Measurements from ENCODE around the gene GSE1. TPM values are rescaled to one million over a fixed set of nuclear protein-coding genes. Genes with fewer than 3 reads are reported as not detected.
A peak's percentile ranks its signal among the peaks of the same experiment; 100 is the strongest.

Gene GSE1
- total and polyA plus RNA-seq, 9 of the 15 experiments (the other 6 are each of a cell fraction or from before 2014, with no cell fraction given), result 12.2 to 244 (median 57.9) TPM

DNA sequence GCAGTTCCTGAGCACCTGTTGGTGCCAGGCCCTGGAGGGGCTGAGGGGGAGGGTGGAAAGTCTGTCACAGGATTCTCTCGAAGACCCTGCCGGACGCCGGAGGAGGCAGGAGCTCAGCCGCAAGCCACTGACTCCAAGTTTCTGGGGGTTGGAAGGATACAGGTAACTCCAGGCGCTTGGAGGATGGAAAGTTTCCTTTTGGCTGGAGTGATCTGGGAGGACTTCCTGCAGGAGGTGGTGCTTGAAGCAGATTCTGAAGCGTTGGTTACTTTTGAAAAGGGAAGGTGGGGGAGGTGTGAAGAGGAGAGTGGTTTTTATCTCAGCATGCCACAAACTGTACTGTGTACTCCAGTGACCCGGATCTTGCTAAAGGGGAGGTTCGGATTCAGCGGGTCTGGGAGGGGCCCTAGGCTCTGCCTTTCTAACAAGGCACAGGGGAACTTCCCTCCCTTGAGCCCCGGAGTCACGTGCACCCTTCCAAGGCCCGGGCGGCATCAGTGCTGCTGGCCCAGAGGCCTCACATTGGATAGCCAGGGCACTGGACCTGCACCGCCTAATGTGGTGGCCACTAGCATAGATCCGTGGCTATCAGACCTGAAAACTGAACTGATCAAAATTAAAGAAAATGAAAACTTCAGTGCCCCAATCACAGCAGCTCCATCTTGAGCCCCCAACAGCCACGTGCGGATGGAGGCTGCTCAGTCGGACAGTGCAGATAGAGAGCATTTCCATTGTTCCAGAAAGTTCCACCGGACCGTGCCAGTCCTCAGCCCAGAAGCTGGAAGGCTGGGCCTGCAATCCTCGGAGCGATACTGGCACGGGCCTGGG, 42.2 kb upstream of the GSE1 start (continued):
- TF ChIP-seq JUND (IDR thresholded peaks at IDR 0.05; ENCODE audit: borderline replicate concordance, low read depth, low read length) (peak; percentile 64; the same call in 1 of the 2 replicates), JUND (tag; IDR thresholded peaks at IDR 0.05; ENCODE audit: borderline replicate concordance, low read depth, low read length) (peak; percentile 59; the same call in 1 of the 3 replicates), NCOA1 (IDR thresholded peaks at IDR 0.05; ENCODE audit: low read depth) (peak; percentile 90), ETV5 (CRISPR knock-in tag; IDR thresholded peaks at IDR 0.05; ENCODE audit: low read depth) (no peak), DACH1 (IDR thresholded peaks at IDR 0.05; ENCODE audit: partially characterized antibody) (no peak), E2F1 (CRISPR knock-in tag; IDR thresholded peaks at IDR 0.05) (no peak), ZBTB49 (CRISPR knock-in tag; IDR thresholded peaks at IDR 0.05; ENCODE audit: borderline replicate concordance) (no peak), TAL1 (IDR thresholded peaks at IDR 0.05) (peak; percentile 75), MBD2 (IDR thresholded peaks at IDR 0.05; ENCODE audit: borderline replicate concordance, low read depth) (no peak), GATAD2A (IDR thresholded peaks at IDR 0.05) (no peak), ZNF780A (CRISPR knock-in tag; IDR thresholded peaks at IDR 0.05) (no peak), TCF7L2 (IDR thresholded peaks at IDR 0.05; ENCODE audit: low read depth, low read length) (no peak), ZNF445 (CRISPR knock-in tag; IDR thresholded peaks at IDR 0.05; ENCODE audit: low read depth) (no peak), MCM5 (IDR thresholded peaks at IDR 0.05; ENCODE audit: low read depth) (no peak), MAZ (CRISPR knock-in tag; conservative IDR thresholded peaks at IDR 0.05 in 1 of 2, IDR thresholded peaks at IDR 0.05 in 1 of 2) (peak; percentile 41 to 81; a peak in 2 of 4 replicates), MEIS2 (IDR thresholded peaks at IDR 0.05; ENCODE audit: partially characterized antibody) (peak; percentile 30), BCOR (IDR thresholded peaks at IDR 0.05) (peak; percentile 98), ZNF644 (tag; IDR thresholded peaks at IDR 0.05; ENCODE audit: low read depth) (no peak; the same call in 1 of the 2 replicates), ZNF707 (CRISPR knock-in tag; conservative IDR thresholded peaks at IDR 0.05) (no peak), RBM34 (IDR thresholded peaks at IDR 0.05; ENCODE audit: borderline replicate concordance, insufficient read depth, low read length) (no peak), SNAPC5 (CRISPR knock-in tag; IDR thresholded peaks at IDR 0.05) (no peak), HDGF (IDR thresholded peaks at IDR 0.05) (peak; percentile 84)
